Measurements from ENCODE around the gene APRT. TPM values are rescaled to one million over a fixed set of nuclear protein-coding genes. Genes with fewer than 3 reads are reported as not detected.

Gene APRT
- total and polyA plus RNA-seq, 2 of the 8 experiments (the other 6 are each of a cell fraction or from before 2014, with no cell fraction given), result 221 to 267 TPM

DNA sequence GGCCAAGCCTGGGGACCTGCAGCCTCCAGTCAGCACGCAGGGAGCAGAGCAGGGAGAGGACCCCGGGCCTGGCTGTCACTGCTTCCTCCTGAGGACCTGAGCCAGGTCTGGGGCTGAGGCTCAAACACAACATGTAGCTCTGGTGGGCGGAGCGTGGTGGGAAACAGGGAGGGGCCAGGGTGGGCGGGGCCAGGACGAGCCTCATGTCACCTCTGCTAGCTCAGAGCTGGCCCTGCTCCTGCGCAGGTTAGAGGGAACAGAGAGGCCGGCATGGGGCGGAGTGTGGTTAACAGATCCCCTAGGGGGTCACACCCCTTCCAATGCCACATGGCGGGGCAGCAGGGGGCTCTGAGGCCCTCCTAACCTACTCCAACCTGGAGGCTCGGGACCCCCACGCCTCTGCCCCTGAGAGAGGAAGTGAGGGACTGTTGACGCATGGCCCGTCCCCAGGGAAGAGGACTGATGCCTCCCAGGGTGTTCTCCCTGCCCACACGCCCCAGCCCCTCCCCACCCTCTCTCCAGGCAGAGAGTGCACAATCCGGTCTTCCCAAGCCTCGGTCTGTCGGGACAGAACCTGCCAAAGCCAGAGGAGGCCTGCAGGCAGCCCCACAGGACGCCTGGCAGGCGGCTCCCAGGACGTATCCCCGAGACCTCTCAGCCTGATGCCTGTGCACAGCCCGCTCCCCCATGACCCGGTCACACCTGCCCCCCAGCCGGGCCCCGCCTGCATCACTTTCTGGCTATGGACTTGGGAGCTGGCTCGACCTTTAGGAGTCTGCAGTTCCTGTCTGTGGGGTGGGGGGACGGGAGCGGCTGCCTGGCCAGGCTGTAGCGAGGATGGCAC is 41.9 kb downstream of the APRT start:
- no peak overlapping the region for H3K23ac ChIP-seq (ENCODE audit: insufficient read length)
- no peak overlapping the region for H2BK20ac ChIP-seq (ENCODE audit: low read length)
- H3K23me2 ChIP-seq (ENCODE audit: low read depth, low read length), result no peaks in the 10 kb centered on the region; the same call in 1 of the 2 replicates
- peak overlapping the region; percentile 40 for H4K5ac ChIP-seq (ENCODE audit: insufficient read length, low read depth, low read length)
- no peak overlapping the region for H3K4me3 ChIP-seq (ENCODE audit: extremely low read depth in 1 of 4, insufficient read depth in 2 of 4, low read depth in 3 of 4, low read length in 4 of 4)
- ChIA-PET CTCF (ENCODE audit: partially characterized antibody) (interaction anchor here (0.6 to 14.1 kb wide), 10 partner anchors 11 to 552 kb away, joined by 3 to 146 read pairs (median 5); partner anchors contain the start of gene APRT), POLR2A (ENCODE audit: partially characterized antibody) (interaction anchor here (0.9 to 5.3 kb wide), 7 partner anchors 7 to 43 kb away, joined by 3 to 22 read pairs (median 7); no protein-coding TSS in a partner anchor)
- no peak overlapping the region for H2AFZ ChIP-seq (ENCODE audit: low read length)
- no peaks in the 10 kb centered on the region for H3K9me3 ChIP-seq (ENCODE audit: insufficient read depth in 2 of 2, low read depth in 1 of 2, low read length in 1 of 2)
- peak overlapping the region; percentile 81 for H4K91ac ChIP-seq (replicated peaks; ENCODE audit: insufficient read length, low read length)
- 49% methylated on average over 19 of the region's 30 CpGs; no CpG with 5 or more reads in 1 of the 2 experiments for WGBS, 2 experiments (ENCODE audit: extremely low coverage in 1 of 2, insufficient coverage in 1 of 2, insufficient read length in 1 of 2, insufficient replicate concordance in 2 of 2, low coverage in 1 of 2, low lambda C conversion rate in 2 of 2, missing lambda C conversion rate in 1 of 2)
- H2AK5ac ChIP-seq (ENCODE audit: low read depth, low read length), result no peak overlapping the region
- no peak overlapping the region for H2BK120ac ChIP-seq (replicated peaks; ENCODE audit: low read depth, low read length)
- H3K4ac ChIP-seq (replicated peaks; ENCODE audit: insufficient read length, low read depth, low read length), result no peak overlapping the region
- 0 out of 2 replicates have a peak overlapping the region, but pooled peaks have one; percentile 16 for H2BK15ac ChIP-seq (ENCODE audit: low read length)
- H2BK12ac ChIP-seq (ENCODE audit: low read depth, low read length), result peak overlapping the region; percentile 60; the same call in 1 of the 2 replicates
- H2BK5ac ChIP-seq (ENCODE audit: low read depth, low read length), result peak overlapping the region; percentile 81; the same call in 1 of the 2 replicates
- H3K36me3 ChIP-seq (ENCODE audit: control insufficient read depth in 2 of 4, insufficient read depth in 4 of 4, low read length in 3 of 4), result no peaks in the 10 kb centered on the region
- FAIRE-seq, result no peak
- H4K20me1 ChIP-seq (replicated peaks in 1 of 2; ENCODE audit: control insufficient read depth in 1 of 2, insufficient read depth in 2 of 2, low read length in 2 of 2), result peaks cover 4 to 5% of the 10 kb centered on the region in 2 experiments
- H3K4me1 ChIP-seq (replicated peaks in 1 of 4; ENCODE audit: control insufficient read depth in 3 of 4, insufficient read depth in 4 of 4, low read length in 3 of 4), result peaks cover 6 to 44% (median 32%) of the 10 kb centered on the region in 4 experiments
- H3K9ac ChIP-seq (replicated peaks in 1 of 4; ENCODE audit: extremely low read depth in 1 of 4, low read depth in 3 of 4, low read length in 3 of 4), result no peak overlapping the region
- H3K79me1 ChIP-seq (ENCODE audit: low read depth, low read length), result peaks cover 5% of the 10 kb centered on the region; the same call in 1 of the 2 replicates
- no peak overlapping the region for H3K56ac ChIP-seq (replicated peaks; ENCODE audit: insufficient read length, low read depth, low read length)
- peak; percentile 60 to 84 for DNase-seq (ENCODE audit: low read depth in 1 of 2, low spot score in 2 of 2)
- H3K27me3 ChIP-seq (replicated peaks in 1 of 4; ENCODE audit: control insufficient read depth in 3 of 4, extremely low read depth in 1 of 4, insufficient read depth in 3 of 4, low read length in 3 of 4), result no peaks in the 10 kb centered on the region
- H3K4me2 ChIP-seq (ENCODE audit: insufficient read depth in 1 of 2, low read depth in 2 of 2, low read length in 2 of 2), result peak overlapping the region; percentile 17 to 54
- H4K8ac ChIP-seq (ENCODE audit: extremely low read depth, insufficient read depth, low read length), result peak overlapping the region; percentile 80; the same call in 1 of the 2 replicates
- peak overlapping the region; percentile 87 for H3K18ac ChIP-seq (ENCODE audit: extremely low read depth, low read length)
- no peak overlapping the region for H3K14ac ChIP-seq (ENCODE audit: insufficient read length)
- peaks cover 0 to 10% of the 10 kb centered on the region in 2 experiments; a peak in 1 of 4 replicates for H3K79me2 ChIP-seq (ENCODE audit: control insufficient read depth in 1 of 2, insufficient read depth in 2 of 2, low read length in 2 of 2)
- no peak overlapping the region for H3K27ac ChIP-seq (ENCODE audit: low read depth, low read length)
- TF ChIP-seq NRF1 (IDR thresholded peaks at IDR 0.05; ENCODE audit: low read depth, low read length) (peak; percentile 26; the same call in 1 of the 2 replicates), JUN (IDR thresholded peaks at IDR 0.05; ENCODE audit: low read depth, low read length) (no peak), ASH2L (IDR thresholded peaks at IDR 0.05; ENCODE audit: low read length) (no peak), RXRA (IDR thresholded peaks at IDR 0.05; ENCODE audit: insufficient read depth, low read depth, low read length) (no peak), POLR2A (IDR thresholded peaks at IDR 0.05; ENCODE audit: control extremely low read depth in 1 of 2, low read depth in 2 of 2, low read length in 2 of 2) (peak in 1 of 2 experiments; percentile 61; a peak in 2 of 3 replicates), EP300 (IDR thresholded peaks at IDR 0.05; ENCODE audit: borderline replicate concordance in 1 of 2, low read depth in 2 of 2, low read length in 2 of 2) (no peak), TAF1 (IDR thresholded peaks at IDR 0.05; ENCODE audit: low read depth, low read length) (peak; percentile 55; the same call in 1 of the 2 replicates), SP1 (IDR thresholded peaks at IDR 0.05; ENCODE audit: low read depth, low read length) (0 out of 2 replicates have a peak, but pooled peaks have one; percentile 38)
- TF ChIP-seq, protein P1, sequence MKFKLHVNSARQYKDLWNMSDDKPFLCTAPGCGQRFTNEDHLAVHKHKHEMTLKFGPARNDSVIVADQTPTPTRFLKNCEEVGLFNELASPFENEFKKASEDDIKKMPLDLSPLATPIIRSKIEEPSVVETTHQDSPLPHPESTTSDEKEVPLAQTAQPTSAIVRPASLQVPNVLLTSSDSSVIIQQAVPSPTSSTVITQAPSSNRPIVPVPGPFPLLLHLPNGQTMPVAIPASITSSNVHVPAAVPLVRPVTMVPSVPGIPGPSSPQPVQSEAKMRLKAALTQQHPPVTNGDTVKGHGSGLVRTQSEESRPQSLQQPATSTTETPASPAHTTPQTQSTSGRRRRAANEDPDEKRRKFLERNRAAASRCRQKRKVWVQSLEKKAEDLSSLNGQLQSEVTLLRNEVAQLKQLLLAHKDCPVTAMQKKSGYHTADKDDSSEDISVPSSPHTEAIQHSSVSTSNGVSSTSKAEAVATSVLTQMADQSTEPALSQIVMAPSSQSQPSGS (IDR thresholded peaks at IDR 0.05; ENCODE audit: low read length), result no peak

All from H1 (cell line).